Transverse colon (tissue), 3 donors: Measurements from ENCODE around the gene SUCLG1.

Experiments used
- POLR2A ChIP-seq: fragments of 450-650 bp; IDR thresholded peaks from one replicate; pipeline ENCODE4 v1.6.1; 2016; ENCODE audit warnings: antibody characterized with exemption, mild to moderate bottlenecking, moderate library complexity
- TF ChIP-seq, protein P1 (sequence below), 5 experiments: fragments of 200-600 bp in 3 of 5; fragments of 450-650 bp in 2 of 5; sonication (generic) in 3 of 5; IDR thresholded peaks; 1 replicate in 2 of 5; 2 replicates in 3 of 5; pipeline ENCODE4 v1.5.1; 2016 to 2017; ENCODE audit warnings: antibody characterized with exemption in 5 of 5, inconsistent platforms in 3 of 5, mild to moderate bottlenecking in 2 of 5, moderate library complexity in 1 of 5

DNA sequence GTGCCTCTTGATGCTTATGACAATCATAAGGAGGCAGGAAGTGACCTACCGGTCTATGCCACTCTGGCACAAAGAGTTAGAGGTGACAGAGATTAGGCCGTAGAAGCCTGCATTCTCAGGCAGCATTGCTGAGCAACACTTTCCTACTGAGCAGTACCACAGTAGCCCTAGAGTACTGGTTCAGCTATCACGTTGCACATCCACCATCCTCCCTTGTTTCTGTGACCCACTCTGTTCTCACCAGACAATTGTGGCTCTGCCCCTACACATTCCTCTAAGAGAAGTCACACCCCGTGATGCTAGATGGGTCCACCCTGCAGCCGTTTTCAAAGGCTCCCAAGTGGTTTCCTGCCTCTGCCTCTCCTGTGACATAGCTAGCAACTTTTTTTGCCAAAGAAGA is 22.6 kb upstream of the SUCLG1 start:
- TF ChIP-seq, protein P1, sequence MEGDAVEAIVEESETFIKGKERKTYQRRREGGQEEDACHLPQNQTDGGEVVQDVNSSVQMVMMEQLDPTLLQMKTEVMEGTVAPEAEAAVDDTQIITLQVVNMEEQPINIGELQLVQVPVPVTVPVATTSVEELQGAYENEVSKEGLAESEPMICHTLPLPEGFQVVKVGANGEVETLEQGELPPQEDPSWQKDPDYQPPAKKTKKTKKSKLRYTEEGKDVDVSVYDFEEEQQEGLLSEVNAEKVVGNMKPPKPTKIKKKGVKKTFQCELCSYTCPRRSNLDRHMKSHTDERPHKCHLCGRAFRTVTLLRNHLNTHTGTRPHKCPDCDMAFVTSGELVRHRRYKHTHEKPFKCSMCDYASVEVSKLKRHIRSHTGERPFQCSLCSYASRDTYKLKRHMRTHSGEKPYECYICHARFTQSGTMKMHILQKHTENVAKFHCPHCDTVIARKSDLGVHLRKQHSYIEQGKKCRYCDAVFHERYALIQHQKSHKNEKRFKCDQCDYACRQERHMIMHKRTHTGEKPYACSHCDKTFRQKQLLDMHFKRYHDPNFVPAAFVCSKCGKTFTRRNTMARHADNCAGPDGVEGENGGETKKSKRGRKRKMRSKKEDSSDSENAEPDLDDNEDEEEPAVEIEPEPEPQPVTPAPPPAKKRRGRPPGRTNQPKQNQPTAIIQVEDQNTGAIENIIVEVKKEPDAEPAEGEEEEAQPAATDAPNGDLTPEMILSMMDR (IDR thresholded peaks at IDR 0.05), result no peak
- no peak for TF ChIP-seq POLR2A
